GM19438 (cell line): ENCODE results near the gene ZBTB37.
A peak's percentile ranks its signal among the peaks of the same experiment; 100 is the strongest.
"Not testable (repeated sequence)": the region's sequence is repeated elsewhere in the genome, so short reads cannot be mapped to it uniquely, and the experiment has no call there.

Experiments
- ATAC-seq: cut with Tn5 transposase; IDR thresholded peaks from one replicate; pipeline ENCODE4 v1.9.1; 2021; ENCODE audit warnings: low read depth; ENCODE audit not compliant: unreplicated experiment

Gene ZBTB37

GRCh38 chr1:173864179-173864867, 3.9 kb upstream of the ZBTB37 start:
- no peak for ATAC-seq

GRCh38 chr1:173865468-173866164, 2.6 kb upstream of the ZBTB37 start:
- no peak for ATAC-seq

DNA sequence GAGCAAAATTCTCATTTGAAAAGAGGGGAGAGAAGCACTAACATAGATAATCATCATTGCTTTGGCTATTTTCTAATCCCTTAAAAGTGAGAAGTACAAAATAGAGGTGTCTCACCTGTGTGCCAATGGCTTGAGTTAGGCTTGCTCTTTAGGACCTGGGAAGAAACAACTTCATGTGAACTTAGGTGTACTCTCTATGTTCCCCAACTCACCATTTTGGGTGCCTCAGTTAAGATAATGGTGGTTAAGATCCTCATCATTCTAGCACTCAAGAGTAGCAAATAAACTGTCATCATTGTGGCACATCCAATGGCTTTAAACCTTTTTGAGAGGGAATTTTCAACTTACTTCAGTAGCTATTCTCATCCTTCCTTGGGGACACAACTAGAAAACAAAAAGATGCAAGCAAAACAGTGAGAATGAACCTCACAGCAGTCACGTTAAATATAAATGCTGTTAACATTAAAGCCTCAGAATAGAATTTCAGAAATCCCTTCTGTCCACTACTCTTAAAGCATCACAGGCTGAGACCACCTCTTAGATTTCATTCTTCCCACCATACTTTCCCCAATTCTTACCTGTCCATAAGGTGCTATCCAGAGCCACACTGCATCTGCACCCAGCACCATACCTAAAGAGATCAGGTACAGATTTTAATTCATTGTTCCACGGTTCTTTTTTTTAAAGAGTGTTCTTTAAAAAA, 1.6 kb upstream of the ZBTB37 start:
- ATAC-seq, result no peak

- ATAC-seq, result no peak
Measured at GRCh38 chr1:173867141-173867752, 933 bp upstream of the ZBTB37 start.

- ATAC-seq, result peak; percentile 73
Measured at GRCh38 chr1:173867753-173868265, 371 bp upstream of the ZBTB37 start, which contains the start of gene GAS5. TSS of gene GAS5 (minus strand) at chr1:173867989.

DNA sequence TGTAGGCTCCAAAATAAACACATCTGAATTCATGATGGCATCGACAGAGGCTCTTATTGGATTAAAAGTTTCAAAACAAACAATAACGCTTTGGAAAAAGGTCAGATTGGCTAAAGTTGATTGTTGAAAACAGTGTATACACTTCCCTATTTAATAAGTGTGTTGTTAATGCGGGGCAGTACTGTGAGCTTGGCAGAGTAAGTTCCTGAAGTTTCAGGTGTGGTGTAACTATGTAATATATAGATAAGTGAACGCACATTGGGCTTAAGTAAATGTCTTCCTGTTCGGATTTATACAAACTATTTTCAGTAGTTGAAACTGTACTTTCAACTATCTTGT, 810 bp downstream of the ZBTB37 start:
- no peak for ATAC-seq

- ATAC-seq, result no peak
Measured at GRCh38 chr1:173870252-173871075, 2.3 kb downstream of the ZBTB37 start.

DNA sequence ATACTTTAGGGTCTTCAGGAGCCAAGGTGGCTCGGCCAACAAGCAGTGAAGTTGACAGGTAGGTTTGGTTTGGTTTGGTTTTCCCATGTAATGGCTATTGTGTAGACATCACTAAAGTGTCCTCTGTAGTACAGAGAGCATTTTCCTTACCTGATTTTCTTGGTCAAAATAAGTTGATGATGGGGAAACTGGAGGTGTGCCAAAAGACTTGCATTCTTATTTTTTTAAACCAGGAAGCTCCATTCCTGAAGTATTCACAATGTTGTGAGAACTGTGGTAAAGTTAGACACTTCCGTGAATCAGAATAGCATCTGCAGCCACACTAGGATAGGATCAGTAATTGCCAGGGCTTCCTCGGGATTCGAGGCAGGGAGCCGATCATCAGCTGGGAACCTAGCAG, 2.9 kb downstream of the ZBTB37 start:
- no peak for ATAC-seq

DNA sequence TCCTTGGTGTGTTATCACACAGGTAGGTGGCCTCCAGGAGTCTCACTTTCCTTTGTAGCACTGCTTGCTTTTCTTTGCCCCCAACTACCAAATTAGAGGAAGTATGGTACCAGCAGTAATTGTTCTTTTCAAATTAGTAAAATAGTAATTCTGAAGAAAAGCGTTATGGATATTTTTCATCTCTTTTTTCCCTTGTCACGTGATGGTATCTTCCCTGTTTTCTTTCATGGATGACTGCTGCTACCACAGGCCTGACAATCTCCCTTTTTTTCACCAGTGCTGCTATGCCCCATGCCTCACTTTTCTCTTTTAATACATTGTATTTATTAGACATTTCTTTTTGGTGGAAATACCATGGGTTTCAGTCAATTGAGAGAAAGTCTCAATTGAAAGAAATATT, 3.3 kb downstream of the ZBTB37 start:
- ATAC-seq, result no peak

DNA sequence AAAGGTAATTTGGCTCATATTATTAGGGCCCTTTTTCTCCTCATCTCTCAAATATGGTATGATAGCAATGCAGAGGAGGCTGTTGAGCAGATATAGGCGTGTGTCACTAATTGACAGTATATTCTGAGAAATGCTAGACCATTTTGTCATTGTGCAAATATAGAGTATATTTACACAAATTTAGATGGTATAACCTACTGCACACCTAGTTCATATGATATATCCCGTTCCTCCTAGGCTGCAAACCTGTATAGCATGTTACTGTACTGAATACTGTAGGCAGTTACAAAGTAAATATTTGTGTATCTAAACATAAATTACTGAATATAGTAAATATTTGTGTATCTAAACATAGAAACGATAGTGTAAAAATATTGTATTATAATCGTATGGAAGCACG, 8.6 kb downstream of the ZBTB37 start:
- no peak for ATAC-seq

DNA sequence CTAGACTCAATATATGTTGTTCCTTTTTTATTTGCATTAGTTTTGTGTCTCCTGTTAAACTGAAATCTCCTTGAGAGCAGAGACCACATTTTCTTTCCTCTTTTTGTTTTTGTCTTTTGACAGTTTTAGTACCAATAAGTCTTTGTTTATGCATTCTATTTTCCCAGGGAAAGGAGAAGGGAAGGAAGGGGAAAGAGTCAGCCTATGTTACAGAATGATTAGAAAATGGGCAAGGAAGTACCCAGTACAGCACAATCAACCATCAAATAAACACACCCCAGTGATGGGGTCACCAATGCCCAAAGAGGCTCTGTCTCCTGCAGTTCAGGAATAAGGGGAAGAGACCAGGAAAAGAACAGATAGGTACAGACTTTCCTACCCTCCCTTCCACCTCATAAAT, 10.1 kb downstream of the ZBTB37 start:
- no peak for ATAC-seq

DNA sequence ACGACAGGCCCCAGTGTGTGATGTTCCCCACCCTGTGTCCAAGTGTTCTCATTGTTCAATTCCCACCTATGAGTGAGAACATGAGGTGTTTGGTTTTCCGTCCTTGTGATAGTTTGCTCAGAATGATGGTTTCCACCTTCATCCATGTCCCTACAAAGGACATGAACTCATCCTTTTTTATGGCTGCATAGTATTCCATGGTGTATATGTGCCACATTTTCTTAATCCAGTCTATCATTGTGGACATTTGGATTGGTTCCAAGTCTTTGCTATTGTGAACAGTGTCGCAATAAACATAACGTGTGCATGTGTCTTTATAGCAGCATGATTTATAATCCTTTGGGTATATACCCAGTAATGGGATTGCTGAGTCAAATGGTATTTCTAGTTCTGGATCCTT, 12.9 kb downstream of the ZBTB37 start:
- ATAC-seq, result not testable (repeated sequence)

- ATAC-seq, result no peak
Measured at GRCh38 chr1:173884701-173885100, 16.5 kb downstream of the ZBTB37 start.

DNA sequence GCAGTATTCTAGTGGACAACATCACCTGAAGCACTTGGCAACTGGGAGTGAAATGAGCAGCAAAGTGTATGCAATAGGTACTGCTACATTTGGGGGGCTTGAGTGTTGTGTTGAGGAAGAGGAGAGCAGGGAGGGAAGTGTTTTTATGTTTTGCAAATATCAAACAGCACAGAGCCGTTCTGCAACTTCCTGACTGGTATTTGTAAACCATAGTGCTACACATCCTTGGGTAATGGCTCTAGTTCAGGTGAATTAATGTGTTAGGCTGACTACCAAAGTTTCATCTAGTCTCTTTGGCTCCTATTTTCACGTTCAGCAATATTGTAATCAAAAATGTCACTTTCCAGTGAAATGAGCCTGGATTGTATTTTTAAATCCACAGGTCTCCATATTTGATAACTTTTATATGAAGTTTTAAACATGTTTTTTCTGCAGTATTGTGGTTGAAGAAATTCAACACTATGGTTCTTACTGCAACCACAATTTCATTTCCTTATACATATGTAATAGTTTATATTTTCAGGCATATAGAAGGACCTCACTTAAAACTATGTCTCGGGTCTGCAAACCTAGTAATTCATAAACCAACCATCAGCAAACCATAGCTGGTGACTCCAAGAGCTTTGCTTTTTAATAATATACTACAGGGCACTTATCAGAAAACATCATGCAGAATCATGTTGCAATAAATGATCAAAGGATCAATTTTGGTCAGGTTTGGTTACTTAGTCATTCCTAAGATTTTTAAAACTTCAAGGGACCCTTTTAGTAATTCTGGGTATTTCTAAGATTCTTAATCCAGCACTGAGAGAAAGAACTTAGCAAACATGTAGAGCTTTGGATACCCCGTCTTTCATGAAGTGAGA, 18.8 kb downstream of the ZBTB37 start:
- no peak for ATAC-seq

DNA sequence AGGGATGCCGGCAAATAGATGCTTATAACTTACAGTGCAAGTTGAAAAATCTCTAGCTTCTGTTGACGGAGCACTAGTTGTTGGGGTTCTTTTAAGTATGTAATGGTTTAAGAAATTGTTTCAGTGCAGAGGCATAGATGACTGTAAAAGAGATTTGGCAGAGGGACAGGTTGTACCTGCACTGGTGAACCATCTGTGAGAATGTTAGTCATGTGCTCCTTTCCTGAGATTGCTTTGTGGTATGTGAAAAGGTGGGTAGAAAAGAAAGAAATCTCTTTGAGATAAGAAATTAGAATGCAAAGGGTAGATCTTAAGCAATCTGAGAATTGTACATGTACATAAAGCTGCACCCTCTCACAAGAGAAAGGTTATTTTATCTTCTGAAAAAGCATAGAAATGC, 19.4 kb downstream of the ZBTB37 start:
- no peak for ATAC-seq

- no peak for ATAC-seq
Measured at GRCh38 chr1:173888749-173889148, 20.6 kb downstream of the ZBTB37 start.

DNA sequence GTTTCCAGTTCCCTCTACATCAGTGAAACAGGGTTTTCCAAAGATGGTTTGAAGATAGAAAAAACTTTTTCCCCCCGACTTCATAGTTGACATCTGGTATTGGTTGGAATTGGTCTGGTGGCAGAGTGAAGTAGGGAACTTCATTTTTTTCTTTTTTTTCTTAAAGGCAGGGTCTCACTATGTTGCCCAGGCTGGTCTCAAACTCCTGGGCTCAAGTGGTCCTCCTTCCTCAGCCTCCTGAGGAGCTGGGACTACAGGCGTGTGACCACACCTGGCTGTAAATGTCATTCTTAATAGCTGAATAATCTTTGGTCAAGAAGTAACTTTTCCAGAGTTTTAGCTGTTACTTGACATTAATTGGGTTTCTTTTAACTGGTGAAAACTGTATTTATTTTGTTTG, 21.7 kb downstream of the ZBTB37 start:
- no peak for ATAC-seq

GRCh38 chr1:173893611-173894010, 25.4 kb downstream of the ZBTB37 start:
- no peak for ATAC-seq

DNA sequence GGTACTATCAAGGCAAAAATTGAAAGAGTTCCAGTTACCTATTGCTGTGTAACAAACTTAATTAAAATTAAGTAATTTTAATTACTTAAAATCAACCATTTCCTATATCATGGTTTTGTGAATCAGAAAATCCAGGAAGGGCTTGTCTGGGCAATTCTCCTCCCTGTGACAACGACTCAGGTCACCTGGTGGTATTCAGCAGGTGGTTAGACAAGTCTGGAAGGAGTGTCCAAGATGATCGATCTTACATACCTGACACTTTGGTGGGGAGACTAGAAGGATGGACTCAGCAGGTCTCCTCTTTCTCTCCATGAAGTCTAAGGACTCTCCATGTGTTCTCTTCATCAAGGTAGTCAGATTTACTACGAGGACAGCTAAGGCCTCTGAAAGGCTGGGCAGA, 26.0 kb downstream of the ZBTB37 start:
- no peak for ATAC-seq
